HepG2 (cell line): ENCODE data around the gene LINGO1. TPM values are rescaled to one million over a fixed set of nuclear protein-coding genes. Genes with fewer than 3 reads are reported as not detected.

Source experiments
- ATAC-seq: fragments of 200-7000 bp; cut with Tn5 transposase; 3 replicates; pipeline ENCODE4 v1.9.1; 2020; ENCODE audit warnings: mild to moderate bottlenecking, moderate library complexity
- BruUV-seq: library from RNA; stranded (reverse); fragments of 400-500 nt; replicated peaks from 2 replicates; lab custom pipeline; 2021; lab: Mats Ljungman, UMichigan
- CTCF ChIA-PET: fragments of 300-600 bp; formaldehyde crosslinking; extraction: SDS; loops from one replicate; lab custom pipeline; 2021; ENCODE audit warnings: low total read pairs, inconsistent platforms, low intra/inter-chr PET ratio; lab: Yijun Ruan, JAX
- POLR2A ChIA-PET: fragments of 350-600 bp; sonication (Branson Sonifier 250); formaldehyde crosslinking; loops from one replicate; lab custom pipeline; 2020; ENCODE audit warnings: antibody characterized with exemption, inconsistent platforms; lab: Yijun Ruan, JAX
- DNase-seq: peaks from one replicate; pipeline ENCODE4 v3.0.0-alpha.2; 2015; ENCODE audit warnings: low spot score
- FAIRE-seq: peaks from 3 replicates; lab custom pipeline; 2011; peaks lifted over from hg19 to GRCh38; lab: Jason Lieb, UNC
- H2AFZ ChIP-seq: one replicate; pipeline ENCODE4 v1.6.1; 2011; ENCODE audit warnings: low read length, inconsistent platforms
- H3K27ac ChIP-seq: fragments of 300-600 bp; 3 replicates; pipeline ENCODE4 v1.8.0; 2011; ENCODE audit warnings: mixed run types, mild to moderate bottlenecking, mixed read lengths, low read length, inconsistent platforms; ENCODE audit not compliant: insufficient read depth; ENCODE audit errors: extremely low read length
- H3K27me3 ChIP-seq, 2 experiments: fragments of 200-600 bp in 1 of 2; 2 replicates in 1 of 2; 3 replicates in 1 of 2; pipeline versions ENCODE4 v1.6.0 to v1.8.0; 2011; ENCODE audit warnings: low read length in 2 of 2, mild to moderate bottlenecking in 2 of 2, moderate library complexity in 2 of 2, inconsistent platforms in 1 of 2; ENCODE audit not compliant: insufficient read depth in 2 of 2, control insufficient read depth in 1 of 2
- H3K36me3 ChIP-seq, 2 experiments: fragments of 200-600 bp in 1 of 2; replicated peaks in 1 of 2; 2 replicates in 1 of 2; 3 replicates in 1 of 2; pipeline versions ENCODE4 v1.5.1 to v1.8.0; 2011; ENCODE audit warnings: low read length in 2 of 2, inconsistent platforms in 1 of 2; ENCODE audit not compliant: insufficient read depth in 2 of 2, control insufficient read depth in 1 of 2
- H3K4me1 ChIP-seq: 2 replicates; pipeline ENCODE4 v1.5.1; 2012; ENCODE audit warnings: low read length, inconsistent platforms; ENCODE audit not compliant: insufficient read depth
- H3K4me2 ChIP-seq: 2 replicates; pipeline ENCODE4 v1.6.0; 2011; ENCODE audit warnings: low read depth, low read length, inconsistent platforms
- H3K4me3 ChIP-seq, 3 experiments: fragments of 200-600 bp in 1 of 3; sonication (generic), shearing (Covaris generic) in 1 of 3; replicated peaks in 1 of 3; 2 replicates each; pipeline ENCODE4 v1.5.1; 2011 to 2016; ENCODE audit warnings: low read length in 3 of 3, inconsistent platforms in 2 of 3, low read depth in 2 of 3, mild to moderate bottlenecking in 2 of 3, control low read depth in 1 of 3, mixed read lengths in 1 of 3; ENCODE audit not compliant: insufficient read depth in 1 of 3
- H3K79me2 ChIP-seq: one replicate; pipeline ENCODE4 v1.6.1; 2011; ENCODE audit warnings: low read length, inconsistent platforms; ENCODE audit not compliant: insufficient read depth
- H3K9ac ChIP-seq: 2 replicates; pipeline ENCODE4 v1.6.0; 2011; ENCODE audit warnings: mild to moderate bottlenecking, low read depth, low read length, inconsistent platforms; ENCODE audit not compliant: insufficient read depth
- H3K9me3 ChIP-seq: 2 replicates; pipeline ENCODE4 v1.5.1; 2012; ENCODE audit warnings: mild to moderate bottlenecking, low read length
- H4K20me1 ChIP-seq: 2 replicates; pipeline ENCODE4 v1.6.0; 2011; ENCODE audit warnings: inconsistent platforms, mild to moderate bottlenecking, low read length, moderate library complexity; ENCODE audit not compliant: insufficient read depth
- HDAC1 ChIP-seq: sonication (generic); formaldehyde crosslinking; IDR thresholded peaks from 2 replicates; pipeline ENCODE4 v1.5.1; 2020; ENCODE audit warnings: mild to moderate bottlenecking, missing genetic modification reagents
- HDAC2 ChIP-seq: sonication (generic); formaldehyde crosslinking; IDR thresholded peaks from 2 replicates; pipeline ENCODE4 v1.4.0; 2020; ENCODE audit warnings: missing genetic modification reagents
- MIER3 ChIP-seq: IDR thresholded peaks from 2 replicates; pipeline ENCODE4 v1.6.1; 2016; ENCODE audit warnings: missing compliant biosample characterization, borderline replicate concordance
- PHF8 ChIP-seq: sonication (generic); formaldehyde crosslinking; IDR thresholded peaks from 2 replicates; pipeline ENCODE4 v1.5.0; 2020; ENCODE audit warnings: missing genetic modification reagents
- TBX2 ChIP-seq: sonication (generic); formaldehyde crosslinking; IDR thresholded peaks from 2 replicates; pipeline ENCODE4 v1.5.0; 2020; ENCODE audit warnings: missing genetic modification reagents, mild to moderate bottlenecking, borderline replicate concordance
- XRCC5 ChIP-seq: fragments of 200-400 bp; formaldehyde crosslinking; optimal IDR thresholded peaks from 2 replicates; pipeline ENCODE3; 2017; ENCODE audit warnings: mild to moderate bottlenecking, low read length
- ZFP91 ChIP-seq: sonication (generic); formaldehyde crosslinking; IDR thresholded peaks from 2 replicates; pipeline ENCODE4 v1.9.0; 2022; ENCODE audit warnings: missing genetic modification reagents, mild to moderate bottlenecking, borderline replicate concordance
- ZFX ChIP-seq: sonication (generic); formaldehyde crosslinking; IDR thresholded peaks from 2 replicates; pipeline ENCODE4 v1.4.0; 2020; ENCODE audit warnings: mild to moderate bottlenecking, low read depth, missing genetic modification reagents, moderate library complexity
- ZFY ChIP-seq: sonication (generic); formaldehyde crosslinking; IDR thresholded peaks from 2 replicates; pipeline ENCODE4 v1.4.0; 2020; ENCODE audit warnings: missing genetic modification reagents
- ZMYM3 ChIP-seq: sonication (generic); formaldehyde crosslinking; IDR thresholded peaks from 2 replicates; pipeline ENCODE4 v1.5.1; 2020; ENCODE audit warnings: mild to moderate bottlenecking, missing genetic modification reagents
- ZNF281 ChIP-seq: sonication (generic); formaldehyde crosslinking; IDR thresholded peaks from 2 replicates; pipeline ENCODE4 v1.4.0; 2020; ENCODE audit warnings: missing genetic modification reagents, borderline replicate concordance
- ZNF644 ChIP-seq: IDR thresholded peaks from 2 replicates; pipeline ENCODE4 v1.6.1; 2016; ENCODE audit warnings: low read depth
- ZNF768 ChIP-seq: sonication (generic); formaldehyde crosslinking; IDR thresholded peaks from 2 replicates; pipeline ENCODE4 v1.4.0; 2020; ENCODE audit warnings: missing genetic modification reagents
- ZSCAN25 ChIP-seq: sonication (generic); formaldehyde crosslinking; IDR thresholded peaks from 2 replicates; pipeline ENCODE4 v1.8.0; 2022; ENCODE audit warnings: mild to moderate bottlenecking, missing genetic modification reagents
- WGBS: methylation state at CpG from one replicate; pipeline ENCODE4 v1.1.6; 2017; ENCODE audit warnings: low lambda C conversion rate; 5-methylcytosine and 5-hydroxymethylcytosine counted together
- in situ Hi-C: cut with HindIII; loops from 2 replicates; pipeline ENCODE4 v1.10.0; 2017; ENCODE audit warnings: low pct_unique_long_range_greater_than_20kb; ENCODE audit not compliant: extremely low pct_ligation_motif_present
- intact Hi-C: fragments of 100-400 bp; cut with micrococcal nuclease; formaldehyde crosslinking; loops from one replicate; pipeline ENCODE4 v1.10.0; 2022; ENCODE audit not compliant: unreplicated experiment
- polyA plus RNA-seq, 8 experiments: library from polyadenylated mRNA; depleted of rRNA in 3 of 8; stranded (reverse) in 7 of 8; unstranded in 1 of 8; fragments of >200 nt; fragmentation: Illumina TruSeq in 4 of 8; extraction: Trizol in 4 of 8; gene quantifications; 2 replicates each; pipeline versions ENCODE4 v1.2.1 to v1.2.3, GENCODE V29; 2011 to 2016; ENCODE audit warnings: low read depth in 4 of 8, missing spikeins in 1 of 8, mixed read lengths in 1 of 8; ENCODE audit not compliant: insufficient read depth in 1 of 8
- total RNA-seq, 5 experiments: library from RNA; depleted of rRNA; stranded (reverse); fragments of >200 nt; fragmentation: Illumina TruSeq; extraction: Trizol; gene quantifications; 2 replicates each; pipeline ENCODE4 v1.2.3, GENCODE V29; 2016; ENCODE audit warnings: low read depth in 1 of 5
- TF ChIP-seq, protein P1 (sequence below): sonication (generic); formaldehyde crosslinking; conservative IDR thresholded peaks from 2 replicates; pipeline ENCODE4 v1.4.0; 2020; ENCODE audit warnings: mild to moderate bottlenecking, missing genetic modification reagents, moderate library complexity

Gene LINGO1
- total and polyA plus RNA-seq, 2 of the 13 experiments (the other 11 are each of a cell fraction or from before 2014, with no cell fraction given), result 0.07 TPM; not detected in 1

DNA sequence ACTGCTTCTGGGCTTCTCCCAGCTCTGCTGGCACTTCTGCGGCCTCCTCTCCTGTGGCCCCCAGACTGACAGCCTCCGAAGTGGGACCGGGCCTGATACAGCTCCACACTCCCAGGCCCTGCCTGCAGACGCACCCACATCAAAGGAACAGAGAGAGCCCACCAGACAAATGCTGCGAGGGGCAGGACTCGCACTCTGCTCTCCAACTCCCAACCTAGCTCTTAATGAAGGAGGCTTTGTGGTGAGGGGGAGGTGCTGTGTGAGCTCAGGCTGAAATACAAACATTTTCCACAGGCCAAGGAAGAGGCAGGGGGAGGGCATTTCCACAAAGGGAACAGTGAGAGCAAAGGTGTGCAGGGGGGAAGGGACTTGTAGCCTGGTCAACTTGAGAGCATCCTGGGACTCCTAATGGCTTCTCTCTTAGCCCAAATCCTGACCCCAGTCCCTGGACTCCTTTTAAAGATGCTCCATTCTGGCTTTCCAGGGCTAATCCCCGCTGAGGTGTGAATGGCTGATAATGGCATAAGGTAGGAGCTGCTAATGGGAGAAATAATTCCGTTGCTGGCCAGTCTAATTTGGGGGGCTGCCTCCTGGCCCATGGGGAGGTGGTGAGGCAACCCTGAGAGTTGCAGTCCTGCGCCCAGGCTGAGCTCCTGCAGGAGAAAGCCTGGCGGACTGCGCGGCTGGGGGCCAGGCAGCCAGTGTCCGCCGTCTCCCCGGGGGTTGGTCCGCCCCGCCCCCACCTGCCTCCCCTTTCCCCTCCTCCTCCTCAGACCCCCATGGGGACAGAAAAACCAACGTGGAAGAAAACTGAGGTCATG lies 9.6 kb downstream of the LINGO1 start:
- Histone ChIP-seq H3K9me3 (no peaks in the 10 kb centered on the region), H3K4me1 (peaks cover 33% of the 10 kb centered on the region), H3K79me2 (no peaks in the 10 kb centered on the region), H3K4me2 (peak overlapping the region; percentile 86), H3K4me3 (peak overlapping the region in 2 of 3 experiments; percentile 40 to 64; a peak in 3 of 6 replicates), H3K27ac (no peak overlapping the region), H3K9ac (peak overlapping the region; percentile 36; the same call in 1 of the 2 replicates), H2AFZ (no peak overlapping the region), H3K27me3 (peaks cover 0 to 5% of the 10 kb centered on the region in 2 experiments; a peak in 4 of 5 replicates), H4K20me1 (no peaks in the 10 kb centered on the region), H3K36me3 (no peaks in the 10 kb centered on the region)
- intact Hi-C loops, result no loop called here
- in situ Hi-C loops, result no loop called here
- 14% methylated on average over 7 of the region's 18 CpGs for WGBS
- ATAC-seq (peak; percentile 54), FAIRE-seq (peak; percentile 78), DNase-seq (peak; percentile 69)
- no TSS peak for BruUV-seq
- ChIA-PET CTCF (interaction anchor here (1.5 kb wide), 1 partner anchor 11 kb away, joined by 12 read pairs; no protein-coding TSS in a partner anchor), POLR2A (interaction anchor here (1.0 kb wide), 1 partner anchor 10 kb away, joined by 3 read pairs; no protein-coding TSS in a partner anchor)
- peak; percentile 22; the same call in 1 of the 2 replicates for TF ChIP-seq ZFP91 (CRISPR knock-in tag)
- TF ChIP-seq ZFY (CRISPR knock-in tag), result peak; percentile 39; the same call in 1 of the 2 replicates
- 0 out of 2 replicates have a peak, but pooled peaks have one; percentile 45 for TF ChIP-seq TBX2 (CRISPR knock-in tag)
- peak; percentile 86 for TF ChIP-seq ZNF281 (CRISPR knock-in tag)
- peak; percentile 23; the same call in 1 of the 2 replicates for TF ChIP-seq PHF8
- TF ChIP-seq XRCC5, result peak; percentile 25
- no peak for TF ChIP-seq MIER3 (CRISPR knock-in tag)
- peak; percentile 55 for TF ChIP-seq ZFX (CRISPR knock-in tag)
- no peak for TF ChIP-seq ZNF644
- TF ChIP-seq ZMYM3 (CRISPR knock-in tag), result peak; percentile 50; the same call in 1 of the 2 replicates
- 0 out of 2 replicates have a peak, but pooled peaks have one; percentile 20 for TF ChIP-seq ZNF768 (CRISPR knock-in tag)
- TF ChIP-seq HDAC1, result 0 out of 2 replicates have a peak, but pooled peaks have one; percentile 18
- peak; percentile 84; the same call in 1 of the 2 replicates for TF ChIP-seq ZSCAN25 (CRISPR knock-in tag)
- 0 out of 2 replicates have a peak, but pooled peaks have one; percentile 41 for TF ChIP-seq HDAC2 (CRISPR knock-in tag)
- TF ChIP-seq, protein P1, sequence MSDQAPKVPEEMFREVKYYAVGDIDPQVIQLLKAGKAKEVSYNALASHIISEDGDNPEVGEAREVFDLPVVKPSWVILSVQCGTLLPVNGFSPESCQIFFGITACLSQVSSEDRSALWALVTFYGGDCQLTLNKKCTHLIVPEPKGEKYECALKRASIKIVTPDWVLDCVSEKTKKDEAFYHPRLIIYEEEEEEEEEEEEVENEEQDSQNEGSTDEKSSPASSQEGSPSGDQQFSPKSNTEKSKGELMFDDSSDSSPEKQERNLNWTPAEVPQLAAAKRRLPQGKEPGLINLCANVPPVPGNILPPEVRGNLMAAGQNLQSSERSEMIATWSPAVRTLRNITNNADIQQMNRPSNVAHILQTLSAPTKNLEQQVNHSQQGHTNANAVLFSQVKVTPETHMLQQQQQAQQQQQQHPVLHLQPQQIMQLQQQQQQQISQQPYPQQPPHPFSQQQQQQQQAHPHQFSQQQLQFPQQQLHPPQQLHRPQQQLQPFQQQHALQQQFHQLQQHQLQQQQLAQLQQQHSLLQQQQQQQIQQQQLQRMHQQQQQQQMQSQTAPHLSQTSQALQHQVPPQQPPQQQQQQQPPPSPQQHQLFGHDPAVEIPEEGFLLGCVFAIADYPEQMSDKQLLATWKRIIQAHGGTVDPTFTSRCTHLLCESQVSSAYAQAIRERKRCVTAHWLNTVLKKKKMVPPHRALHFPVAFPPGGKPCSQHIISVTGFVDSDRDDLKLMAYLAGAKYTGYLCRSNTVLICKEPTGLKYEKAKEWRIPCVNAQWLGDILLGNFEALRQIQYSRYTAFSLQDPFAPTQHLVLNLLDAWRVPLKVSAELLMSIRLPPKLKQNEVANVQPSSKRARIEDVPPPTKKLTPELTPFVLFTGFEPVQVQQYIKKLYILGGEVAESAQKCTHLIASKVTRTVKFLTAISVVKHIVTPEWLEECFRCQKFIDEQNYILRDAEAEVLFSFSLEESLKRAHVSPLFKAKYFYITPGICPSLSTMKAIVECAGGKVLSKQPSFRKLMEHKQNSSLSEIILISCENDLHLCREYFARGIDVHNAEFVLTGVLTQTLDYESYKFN (CRISPR knock-in tag), result peak; percentile 31; the same call in 1 of the 2 replicates
